Kidney (tissue), 14 donors: ENCODE measurements around the gene CCDC78. TPM values are rescaled to one million over a fixed set of nuclear protein-coding genes. Genes with fewer than 3 reads are reported as not detected.

ENCODE experiments used
- DNase-seq, 5 donors: peaks; one replicate each; pipeline ENCODE4 v3.0.0-alpha.2; 2013 to 2020
- FAIRE-seq: peaks from 2 replicates; lab custom pipeline; 2012; peaks lifted over from hg19 to GRCh38; lab: Jason Lieb, UNC
- H3K27ac ChIP-seq, 2 donors: one replicate each; pipeline ENCODE4 v1.7.0; 2013; ENCODE audit warnings: low read depth in 2 of 2, low read length in 2 of 2, inconsistent platforms in 1 of 2
- H3K27me3 ChIP-seq: one replicate; pipeline ENCODE4 v1.7.1; 2013; ENCODE audit warnings: low read length, inconsistent platforms; ENCODE audit not compliant: control insufficient read depth, insufficient read depth
- H3K36me3 ChIP-seq, 3 donors: one replicate each; pipeline versions ENCODE4 v1.7.0 to v1.7.1; 2013; ENCODE audit warnings: low read length in 3 of 3, control low read depth in 1 of 3, inconsistent platforms in 1 of 3; ENCODE audit not compliant: insufficient read depth in 3 of 3, control insufficient read depth in 2 of 3
- H3K4me1 ChIP-seq, 3 donors: one replicate each; pipeline versions ENCODE4 v1.7.0 to v1.7.1; 2013; ENCODE audit warnings: low read length in 3 of 3, inconsistent platforms in 1 of 3, low read depth in 1 of 3; ENCODE audit not compliant: control insufficient read depth in 2 of 3, insufficient read depth in 2 of 3
- H3K4me3 ChIP-seq, 3 donors: one replicate each; pipeline versions ENCODE4 v1.7.0 to v1.8.1; 2013; ENCODE audit warnings: low read length in 3 of 3, control low read depth in 1 of 3, inconsistent platforms in 1 of 3
- H3K9ac ChIP-seq, 3 donors: one replicate each; pipeline versions ENCODE4 v1.7.0 to v1.7.1; 2013; ENCODE audit warnings: low read length in 3 of 3, control low read depth in 1 of 3, inconsistent platforms in 1 of 3
- H3K9me3 ChIP-seq, 3 donors: one replicate each; pipeline versions ENCODE4 v1.7.0 to v1.7.1; 2013; ENCODE audit warnings: low read length in 3 of 3, control low read depth in 1 of 3, inconsistent platforms in 1 of 3; ENCODE audit not compliant: control insufficient read depth in 2 of 3, insufficient read depth in 1 of 3
- CTCF ChIP-seq: IDR thresholded peaks from 3 replicates; pipeline ENCODE4 v1.5.1; 2012; ENCODE audit warnings: mild to moderate bottlenecking, moderate library complexity, borderline replicate concordance; ENCODE audit not compliant: insufficient read depth; ENCODE audit errors: extremely low read depth
- intact Hi-C: fragments of 100-400 bp; cut with DNase I; formaldehyde crosslinking; loops from one replicate; pipeline ENCODE4 v1.11.1; 2022
- polyA plus RNA-seq: library from polyadenylated mRNA; stranded (reverse); fragments of 350-450 nt; fragmentation: Illumina TruSeq; extraction: RNeasy Lipid Tissue Mini Kit (QIAGEN cat#74804); gene quantifications from one replicate; pipeline ENCODE4 v1.2.3, GENCODE V29; 2014; ENCODE audit warnings: low read depth, low replicate concordance; ENCODE audit not compliant: insufficient read depth
- total RNA-seq: library from RNA; stranded (reverse); fragmentation: NEBNext Ultra II Directional; extraction: Animal tissue kit (Norgen Biotek cat#: 25700); gene quantifications from one replicate; pipeline ENCODE4 v1.2.1, GENCODE V29; 2021
- donor health status: control.
- donor health status: control.
- donor health status: control.
- donor health status: control.
- donor health status: control.
- donor health status: DM: yes; HTN: yes; CAD: no.
- donor health status: Normal renal cell carcinoma (clear cell type).

Gene CCDC78
- total and polyA plus RNA-seq, 2 donors from 2014 or later = 1.3 to 2.6 TPM

DNA sequence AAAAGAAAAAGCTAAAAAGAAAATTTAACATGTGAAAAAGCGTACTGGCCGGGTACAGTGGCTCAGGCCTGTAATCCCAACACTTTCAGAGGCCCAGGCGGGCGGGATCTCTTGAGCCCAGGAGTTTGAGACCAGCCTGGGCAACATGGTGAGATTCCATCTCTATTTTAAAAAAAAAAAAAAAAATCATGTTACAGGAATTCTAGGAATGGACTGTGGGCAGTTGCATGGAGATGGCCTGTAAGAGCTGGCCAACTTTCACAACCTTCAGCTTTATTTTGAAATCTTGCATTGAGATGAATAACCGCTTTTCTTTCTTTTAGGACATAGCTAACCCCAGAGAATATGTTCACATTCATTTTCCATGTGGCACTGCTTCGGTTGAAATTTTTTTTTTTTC lies 22.8 kb upstream of the CCDC78 start:
- Histone ChIP-seq H3K9ac (no peak overlapping the region), H3K4me3 (no peak overlapping the region), H3K27ac (no peak overlapping the region), H3K36me3 (no peaks in the 10 kb centered on the region), H3K27me3 (no peaks in the 10 kb centered on the region), H3K4me1 (no peaks in the 10 kb centered on the region), H3K9me3 (no peaks in the 10 kb centered on the region)
- intact Hi-C loops = no loop called here
- DNase-seq = no peak
- no peak for TF ChIP-seq CTCF
- FAIRE-seq = no peak

DNA sequence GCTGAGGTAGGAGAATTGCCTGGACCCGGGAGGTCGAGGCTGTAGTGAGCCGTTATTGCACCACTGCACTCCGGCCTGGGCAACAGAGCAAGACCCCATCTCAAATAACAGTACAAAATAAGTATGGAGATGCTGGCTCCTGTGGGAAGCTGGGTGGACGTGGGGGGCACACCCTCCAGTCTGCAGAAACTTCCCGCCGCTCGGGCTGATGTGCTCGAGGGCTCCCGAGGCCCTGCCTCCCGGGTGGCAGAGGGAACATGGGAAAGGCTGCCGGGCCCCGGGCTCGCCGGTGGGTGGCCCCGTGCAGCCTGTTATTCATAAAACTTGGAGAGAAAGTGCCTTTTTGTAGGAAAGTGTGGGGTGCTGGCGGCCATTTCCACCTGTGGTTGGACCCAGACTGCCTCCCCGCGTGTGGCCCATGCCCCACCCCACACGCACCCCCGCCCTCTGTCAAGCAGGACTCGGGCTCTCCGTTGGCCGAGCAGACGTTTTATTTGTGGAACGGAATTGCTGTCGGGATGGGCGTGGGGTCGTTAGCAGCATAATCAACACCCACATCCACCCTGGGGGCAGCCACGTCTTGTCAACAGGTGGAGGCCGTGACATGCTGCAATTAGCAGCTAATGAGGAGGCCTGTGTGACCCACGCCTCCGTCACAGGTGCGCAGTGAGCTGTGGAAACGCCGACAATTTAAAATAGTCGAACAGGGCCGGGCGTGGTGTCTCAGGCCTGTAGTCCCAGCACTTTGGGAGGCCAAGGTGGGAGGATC lies 21.9 kb upstream of the CCDC78 start:
- Histone ChIP-seq H3K9me3 (no peaks in the 10 kb centered on the region), H3K27ac (no peak overlapping the region)
- no peak for FAIRE-seq

DNA sequence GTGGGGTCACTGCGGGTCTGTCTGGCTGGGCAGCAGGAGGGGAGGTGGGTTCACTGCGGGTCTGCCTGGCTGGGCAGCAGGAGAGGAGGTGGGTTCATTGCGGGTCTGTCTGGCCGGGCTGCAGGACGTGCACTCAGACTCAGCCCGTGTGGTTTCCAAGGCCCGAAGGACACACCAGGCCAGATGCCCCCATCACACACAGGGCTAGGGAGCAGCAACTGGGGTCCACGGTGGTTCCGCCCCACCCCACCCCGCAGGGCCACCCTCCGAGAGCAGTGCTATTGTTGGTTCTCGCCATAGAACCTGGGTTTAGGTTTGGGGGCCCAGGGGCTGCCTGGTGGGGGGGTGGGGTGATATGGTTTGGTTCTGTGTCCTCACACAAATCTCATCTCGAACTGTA lies 20.4 kb upstream of the CCDC78 start:
- intact Hi-C loops = no loop called here
- no peaks in the 10 kb centered on the region for H3K36me3 ChIP-seq
- no peaks in the 10 kb centered on the region for H3K27me3 ChIP-seq
- no peak for FAIRE-seq
- DNase-seq = peak in 1 of 5 donors; percentile 38
- TF ChIP-seq CTCF = no peak
- H3K9ac ChIP-seq = no peak overlapping the region
- H3K4me3 ChIP-seq = no peak overlapping the region
- H3K4me1 ChIP-seq = no peaks in the 10 kb centered on the region
- no peaks in the 10 kb centered on the region for H3K9me3 ChIP-seq
- no peak overlapping the region for H3K27ac ChIP-seq

More for the DNA sequence above, 21.9 kb upstream of the CCDC78 start:
- peak in 1 of 5 donors; percentile 43 for DNase-seq
- intact Hi-C loops = no loop called here
- Histone ChIP-seq H3K27me3 (no peaks in the 10 kb centered on the region), H3K36me3 (no peaks in the 10 kb centered on the region), H3K4me3 (no peak overlapping the region), H3K4me1 (no peaks in the 10 kb centered on the region), H3K9ac (no peak overlapping the region)
- TF ChIP-seq CTCF = no peak

GRCh38 chr16:745739-746138 lies 19.5 kb upstream of the CCDC78 start:
- no peak overlapping the region for H3K27ac ChIP-seq
- intact Hi-C loops = no loop called here
- H3K27me3 ChIP-seq = no peaks in the 10 kb centered on the region
- H3K36me3 ChIP-seq = no peaks in the 10 kb centered on the region
- H3K4me3 ChIP-seq = no peak overlapping the region
- no peak overlapping the region for H3K9ac ChIP-seq
- H3K9me3 ChIP-seq = no peaks in the 10 kb centered on the region
- H3K4me1 ChIP-seq = peaks cover 0 to 3% (median 0%) of the 10 kb centered on the region in 3 donors
- FAIRE-seq (no peak), DNase-seq (peak in 3 of 5 donors; percentile 54 to 68 (median 64))
- peak; percentile 38 for TF ChIP-seq CTCF
